ENCODE data around the gene ATAD1. TPM values are rescaled to one million over a fixed set of nuclear protein-coding genes. Genes with fewer than 3 reads are reported as not detected.
"Not testable (repeated sequence)": the region's sequence is repeated elsewhere in the genome, so short reads cannot be mapped to it uniquely, and the experiment has no call there.

Gene ATAD1
- total RNA-seq, 1 donor from 2014 or later, result 45.8 TPM

DNA sequence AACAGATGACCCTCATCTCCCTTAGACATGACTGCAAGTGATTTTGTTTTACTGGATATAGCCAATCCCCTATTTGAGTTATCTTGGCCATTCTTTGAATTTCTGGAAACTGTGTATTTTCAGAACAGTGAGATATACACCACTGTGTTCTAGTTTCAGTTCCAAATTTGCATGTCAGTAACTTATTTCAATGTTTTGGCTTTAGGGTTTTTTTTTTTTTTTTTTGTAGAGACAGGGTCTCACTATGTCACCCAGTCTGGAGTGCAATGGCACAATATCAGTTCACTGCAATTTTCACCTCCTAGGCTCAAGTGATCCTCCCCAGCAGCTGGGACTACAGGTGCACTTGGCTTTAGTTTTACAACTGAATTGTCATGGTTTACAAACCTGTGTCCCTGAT is 67.2 kb downstream of the ATAD1 start:
- TF ChIP-seq, protein P1, sequence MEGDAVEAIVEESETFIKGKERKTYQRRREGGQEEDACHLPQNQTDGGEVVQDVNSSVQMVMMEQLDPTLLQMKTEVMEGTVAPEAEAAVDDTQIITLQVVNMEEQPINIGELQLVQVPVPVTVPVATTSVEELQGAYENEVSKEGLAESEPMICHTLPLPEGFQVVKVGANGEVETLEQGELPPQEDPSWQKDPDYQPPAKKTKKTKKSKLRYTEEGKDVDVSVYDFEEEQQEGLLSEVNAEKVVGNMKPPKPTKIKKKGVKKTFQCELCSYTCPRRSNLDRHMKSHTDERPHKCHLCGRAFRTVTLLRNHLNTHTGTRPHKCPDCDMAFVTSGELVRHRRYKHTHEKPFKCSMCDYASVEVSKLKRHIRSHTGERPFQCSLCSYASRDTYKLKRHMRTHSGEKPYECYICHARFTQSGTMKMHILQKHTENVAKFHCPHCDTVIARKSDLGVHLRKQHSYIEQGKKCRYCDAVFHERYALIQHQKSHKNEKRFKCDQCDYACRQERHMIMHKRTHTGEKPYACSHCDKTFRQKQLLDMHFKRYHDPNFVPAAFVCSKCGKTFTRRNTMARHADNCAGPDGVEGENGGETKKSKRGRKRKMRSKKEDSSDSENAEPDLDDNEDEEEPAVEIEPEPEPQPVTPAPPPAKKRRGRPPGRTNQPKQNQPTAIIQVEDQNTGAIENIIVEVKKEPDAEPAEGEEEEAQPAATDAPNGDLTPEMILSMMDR (IDR thresholded peaks at IDR 0.05; ENCODE audit: unreplicated experiment), result no peak
- H3K4me1 Mint-ChIP-seq (ENCODE audit: low read depth), result peaks cover 18% of the 10 kb centered on the region
- peaks cover 8% of the 10 kb centered on the region for H3K36me3 Mint-ChIP-seq (ENCODE audit: insufficient read depth)
- peaks cover 4% of the 10 kb centered on the region for H3K9me3 Mint-ChIP-seq (ENCODE audit: low read depth)
- no peak overlapping the region for H3K4me3 Mint-ChIP-seq (ENCODE audit: low read depth)
- no peak for DNase-seq (ENCODE audit: low spot score, unreplicated experiment)
- H3K27ac Mint-ChIP-seq, result peak overlapping the region; percentile 18
- no peaks in the 10 kb centered on the region for H3K27me3 Mint-ChIP-seq

DNA sequence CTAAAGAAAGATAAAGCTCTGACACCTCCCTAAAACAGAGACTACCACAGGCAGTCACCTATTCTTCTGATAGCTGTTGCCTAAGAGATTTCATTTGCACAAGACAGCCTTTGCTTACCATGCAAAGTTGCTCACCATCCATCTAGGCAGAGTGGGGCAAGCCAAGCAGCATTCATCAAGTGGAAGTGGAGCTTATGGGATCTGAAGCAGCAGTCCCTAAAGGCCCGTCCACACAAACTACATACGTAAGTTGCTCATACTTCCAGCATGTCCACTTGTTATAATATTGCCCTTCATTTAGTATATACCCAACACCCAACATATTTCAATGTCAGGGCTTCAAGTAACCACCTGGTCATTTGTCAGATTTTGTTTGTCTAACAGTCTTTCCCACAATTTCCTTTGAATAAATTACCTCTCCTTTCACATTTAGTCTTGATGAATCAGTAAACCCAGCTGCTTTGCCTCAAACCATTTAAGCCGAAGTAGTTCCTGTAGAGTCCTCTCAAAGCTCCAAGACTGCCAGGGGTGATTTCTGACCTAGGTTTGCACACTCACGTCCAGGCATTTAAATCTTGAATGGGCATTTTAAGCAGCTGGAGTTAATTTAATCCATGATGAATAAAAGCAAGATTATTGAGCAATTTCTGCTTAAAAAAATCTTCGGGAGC is 67.9 kb downstream of the ATAD1 start:
- Mint-ChIP-seq H3K27me3 (no peaks in the 10 kb centered on the region), H3K27ac (peak overlapping the region; percentile 6), H3K9me3 (ENCODE audit: low read depth) (peaks cover 4% of the 10 kb centered on the region), H3K4me3 (ENCODE audit: low read depth) (no peak overlapping the region), H3K4me1 (ENCODE audit: low read depth) (peaks cover 18% of the 10 kb centered on the region), H3K36me3 (ENCODE audit: insufficient read depth) (peaks cover 8% of the 10 kb centered on the region)
- TF ChIP-seq, protein P1 (IDR thresholded peaks at IDR 0.05; ENCODE audit: unreplicated experiment), result no peak
- DNase-seq (ENCODE audit: low spot score, unreplicated experiment), result no peak

DNA sequence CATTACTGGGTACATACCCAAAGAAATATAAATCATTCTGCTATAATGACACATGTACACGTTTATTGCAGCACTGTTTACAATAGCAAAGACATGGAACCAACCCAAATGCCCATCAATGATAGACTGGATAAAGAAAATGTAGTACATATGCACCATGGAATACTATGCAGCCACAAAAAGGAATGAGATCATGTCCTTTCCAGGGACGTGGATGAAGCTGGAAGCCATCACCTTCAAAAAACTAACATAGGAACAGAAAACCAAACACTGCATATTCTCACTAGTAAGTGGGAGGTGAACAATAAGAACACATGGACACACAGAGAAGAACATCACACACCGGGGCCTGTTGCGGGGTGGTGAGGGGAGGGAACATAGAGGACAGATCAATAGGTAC is 69.8 kb downstream of the ATAD1 start:
- not testable (repeated sequence) for H3K4me3 Mint-ChIP-seq (ENCODE audit: low read depth); H3K27me3 Mint-ChIP-seq; H3K36me3 Mint-ChIP-seq (ENCODE audit: insufficient read depth); DNase-seq (ENCODE audit: low spot score, unreplicated experiment); H3K9me3 Mint-ChIP-seq (ENCODE audit: low read depth); H3K27ac Mint-ChIP-seq
- peaks cover 20% of the 10 kb centered on the region for H3K4me1 Mint-ChIP-seq (ENCODE audit: low read depth)

DNA sequence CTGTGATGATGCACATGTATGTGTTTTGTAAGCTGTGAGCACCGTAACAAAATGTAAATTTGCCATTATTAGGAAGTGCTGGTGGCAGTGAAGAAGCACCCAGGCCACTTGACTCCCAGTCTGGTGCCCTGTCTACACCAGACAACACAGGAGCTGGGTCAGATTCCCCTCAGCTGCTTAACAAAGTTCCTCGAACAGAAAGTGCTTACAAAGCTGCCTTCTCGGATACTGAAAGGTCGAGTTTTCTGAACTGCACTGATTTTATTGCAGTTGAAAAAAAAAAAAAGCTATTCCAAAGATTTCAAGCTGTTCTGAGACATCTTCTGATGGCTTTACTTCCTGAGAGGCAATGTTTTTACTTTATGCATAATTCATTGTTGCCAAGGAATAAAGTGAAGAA is 71.1 kb downstream of the ATAD1 start:
- Mint-ChIP-seq H3K4me3 (ENCODE audit: low read depth) (no peak overlapping the region), H3K9me3 (ENCODE audit: low read depth) (peaks cover 4% of the 10 kb centered on the region), H3K4me1 (ENCODE audit: low read depth) (peaks cover 20% of the 10 kb centered on the region), H3K36me3 (ENCODE audit: insufficient read depth) (no peaks in the 10 kb centered on the region), H3K27me3 (no peaks in the 10 kb centered on the region), H3K27ac (no peak overlapping the region)
- TF ChIP-seq, protein P1 (IDR thresholded peaks at IDR 0.05; ENCODE audit: unreplicated experiment), result no peak
- DNase-seq (ENCODE audit: low spot score, unreplicated experiment), result no peak

DNA sequence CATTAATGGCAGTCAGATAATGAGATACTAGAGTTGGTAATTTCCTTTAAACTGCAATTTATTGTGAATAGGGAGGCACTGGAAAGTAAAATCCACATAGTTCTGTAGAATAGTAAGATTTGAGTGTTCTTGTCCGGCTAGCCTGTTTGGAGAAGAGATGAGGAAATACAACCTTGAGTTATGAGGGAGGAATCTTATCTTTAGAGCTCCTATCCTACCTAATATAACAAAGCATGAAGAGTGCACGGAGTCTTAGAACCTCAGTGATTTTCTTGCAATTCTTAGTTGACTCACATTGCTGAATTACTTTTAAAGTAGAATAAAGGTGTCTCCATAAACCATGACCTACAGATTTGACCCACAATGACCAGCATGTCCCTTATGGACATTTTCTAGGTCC is 73.4 kb downstream of the ATAD1 start:
- Mint-ChIP-seq H3K27ac (no peak overlapping the region), H3K27me3 (no peaks in the 10 kb centered on the region), H3K9me3 (ENCODE audit: low read depth) (peaks cover 4% of the 10 kb centered on the region), H3K4me3 (ENCODE audit: low read depth) (no peak overlapping the region), H3K36me3 (ENCODE audit: insufficient read depth) (no peaks in the 10 kb centered on the region), H3K4me1 (ENCODE audit: low read depth) (peaks cover 6% of the 10 kb centered on the region)
- DNase-seq (ENCODE audit: low spot score, unreplicated experiment), result no peak
- TF ChIP-seq, protein P1 (IDR thresholded peaks at IDR 0.05; ENCODE audit: unreplicated experiment), result no peak

DNA sequence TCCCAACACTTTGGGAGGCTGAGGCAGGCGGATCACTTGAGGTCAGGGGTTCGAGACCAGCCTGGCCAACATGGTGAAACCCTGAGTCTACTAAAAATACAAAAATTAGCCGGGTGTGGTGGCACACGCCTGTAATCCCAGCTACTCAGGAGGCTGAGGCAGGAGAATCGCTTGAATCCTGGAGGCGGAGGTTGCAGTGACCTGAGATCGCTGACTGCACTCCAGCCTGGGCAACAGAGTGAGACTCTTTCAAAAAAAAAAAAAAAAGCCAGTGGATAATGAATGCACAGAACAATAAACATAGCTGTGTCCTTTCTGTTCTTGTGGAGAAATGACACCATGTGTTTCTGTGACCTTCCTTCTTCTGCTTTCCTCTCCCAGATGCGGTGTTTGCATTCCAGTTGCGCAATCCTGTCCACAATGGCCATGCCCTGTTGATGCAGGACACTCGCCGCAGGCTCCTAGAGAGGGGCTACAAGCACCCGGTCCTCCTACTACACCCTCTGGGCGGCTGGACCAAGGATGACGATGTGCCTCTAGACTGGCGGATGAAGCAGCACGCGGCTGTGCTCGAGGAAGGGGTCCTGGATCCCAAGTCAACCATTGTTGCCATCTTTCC is 74.9 kb downstream of the ATAD1 start:
- H3K36me3 Mint-ChIP-seq (ENCODE audit: insufficient read depth); H3K4me1 Mint-ChIP-seq (ENCODE audit: low read depth); H3K27me3 Mint-ChIP-seq; DNase-seq (ENCODE audit: low spot score, unreplicated experiment); H3K27ac Mint-ChIP-seq; H3K9me3 Mint-ChIP-seq (ENCODE audit: low read depth); H3K4me3 Mint-ChIP-seq (ENCODE audit: low read depth): not testable (repeated sequence)
